GM23338 (cell line): ENCODE results near the gene CHCT1.

Experiments
- CREB1 ChIP-seq: fragments of 250-450 bp; sonication (Bioruptor Pico); IDR thresholded peaks from 2 replicates; pipeline ENCODE4 v1.5.0; 2020; ENCODE audit warnings: low read depth, mild to moderate bottlenecking, moderate library complexity
- EZH2 ChIP-seq: fragments of 200-600 bp; sonication (generic); IDR thresholded peaks from one replicate; pipeline ENCODE4 v1.8.0; 2017; ENCODE audit warnings: antibody characterized with exemption, mild to moderate bottlenecking, low read depth; ENCODE audit not compliant: unreplicated experiment
- TF ChIP-seq, protein P1 (sequence below), 2 experiments: fragments of 200-600 bp in 1 of 2; sonication (generic) in 1 of 2; conservative IDR thresholded peaks; 2 replicates each; pipeline versions ENCODE4 v1.5.1 to v1.6.1; 2016 to 2017; ENCODE audit warnings: antibody characterized with exemption in 2 of 2, low read depth in 2 of 2, mild to moderate bottlenecking in 2 of 2, moderate library complexity in 1 of 2

DNA sequence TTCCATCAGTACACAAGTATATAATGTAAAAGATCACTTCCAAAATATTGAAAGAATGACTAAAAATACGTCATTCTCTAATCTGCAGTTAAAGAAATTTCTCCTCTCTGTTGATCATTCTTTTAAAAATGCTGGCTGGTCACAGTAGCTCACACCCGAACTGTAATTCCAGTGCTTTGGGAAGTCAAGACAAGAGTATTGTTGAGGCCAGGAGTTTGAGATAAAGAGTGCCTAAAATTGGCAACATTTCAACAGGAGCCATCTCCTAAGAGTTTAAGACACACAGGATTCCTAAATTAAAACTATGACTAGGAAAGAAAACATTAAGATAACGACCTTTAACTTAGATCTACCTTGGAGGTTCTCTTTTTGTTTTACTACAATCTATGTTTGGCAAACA is 25.9 kb upstream of the CHCT1 start:
- TF ChIP-seq, protein P1, sequence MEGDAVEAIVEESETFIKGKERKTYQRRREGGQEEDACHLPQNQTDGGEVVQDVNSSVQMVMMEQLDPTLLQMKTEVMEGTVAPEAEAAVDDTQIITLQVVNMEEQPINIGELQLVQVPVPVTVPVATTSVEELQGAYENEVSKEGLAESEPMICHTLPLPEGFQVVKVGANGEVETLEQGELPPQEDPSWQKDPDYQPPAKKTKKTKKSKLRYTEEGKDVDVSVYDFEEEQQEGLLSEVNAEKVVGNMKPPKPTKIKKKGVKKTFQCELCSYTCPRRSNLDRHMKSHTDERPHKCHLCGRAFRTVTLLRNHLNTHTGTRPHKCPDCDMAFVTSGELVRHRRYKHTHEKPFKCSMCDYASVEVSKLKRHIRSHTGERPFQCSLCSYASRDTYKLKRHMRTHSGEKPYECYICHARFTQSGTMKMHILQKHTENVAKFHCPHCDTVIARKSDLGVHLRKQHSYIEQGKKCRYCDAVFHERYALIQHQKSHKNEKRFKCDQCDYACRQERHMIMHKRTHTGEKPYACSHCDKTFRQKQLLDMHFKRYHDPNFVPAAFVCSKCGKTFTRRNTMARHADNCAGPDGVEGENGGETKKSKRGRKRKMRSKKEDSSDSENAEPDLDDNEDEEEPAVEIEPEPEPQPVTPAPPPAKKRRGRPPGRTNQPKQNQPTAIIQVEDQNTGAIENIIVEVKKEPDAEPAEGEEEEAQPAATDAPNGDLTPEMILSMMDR (conservative IDR thresholded peaks at IDR 0.05; ENCODE audit: low read depth in 2 of 2) = no peak
- TF ChIP-seq EZH2 = no peak
- no peak for TF ChIP-seq CREB1 (CRISPR knock-in tag)
